Loucy (cell line): Measurements from ENCODE around the gene TPRG1.

Experiments
- H2AFZ ChIP-seq: fragments of 200-600 bp; sonication (generic); 2 replicates; pipeline ENCODE4 v1.6.0; 2016; ENCODE audit warnings: antibody characterized with exemption, mild to moderate bottlenecking, low read length, moderate library complexity
- H3F3A ChIP-seq: fragments of 200-600 bp; 2 replicates; pipeline ENCODE4 v1.6.0; 2016; ENCODE audit warnings: antibody characterized with exemption, low read depth, mild to moderate bottlenecking
- H3K27me3 ChIP-seq: fragments of 200-600 bp; sonication (generic); 2 replicates; pipeline ENCODE4 v1.6.1; 2014; ENCODE audit warnings: low read length, mild to moderate bottlenecking; ENCODE audit not compliant: insufficient read depth, poor library complexity, severe bottlenecking
- H3K36me3 ChIP-seq: fragments of 200-600 bp; sonication (generic); 2 replicates; pipeline ENCODE4 v1.6.1; 2016; ENCODE audit warnings: low read length; ENCODE audit not compliant: insufficient read depth
- H3K4me1 ChIP-seq: fragments of 200-600 bp; sonication (generic); 2 replicates; pipeline ENCODE4 v1.5.1; 2014; ENCODE audit warnings: low read length, mild to moderate bottlenecking; ENCODE audit not compliant: insufficient read depth, poor library complexity, severe bottlenecking
- H3K4me2 ChIP-seq: fragments of 200-600 bp; sonication (generic); 2 replicates; pipeline ENCODE4 v1.6.0; 2014; ENCODE audit warnings: antibody characterized with exemption, low read length, low read depth, mild to moderate bottlenecking; ENCODE audit not compliant: poor library complexity, severe bottlenecking
- H3K4me3 ChIP-seq: fragments of 200-600 bp; sonication (generic); 2 replicates; pipeline ENCODE4 v1.5.1; 2014; ENCODE audit warnings: low read length, mild to moderate bottlenecking, mixed read lengths; ENCODE audit not compliant: poor library complexity, severe bottlenecking
- H3K79me2 ChIP-seq: fragments of 200-600 bp; sonication (generic); 2 replicates; pipeline ENCODE4 v1.6.1; 2014; ENCODE audit warnings: low read length; ENCODE audit not compliant: insufficient read depth
- H3K9ac ChIP-seq: fragments of 200-600 bp; sonication (generic); 2 replicates; pipeline ENCODE4 v1.6.0; 2014; ENCODE audit warnings: mild to moderate bottlenecking, low read depth, low read length, moderate library complexity; ENCODE audit not compliant: poor library complexity, severe bottlenecking
- H3K9me2 ChIP-seq: fragments of 200-600 bp; sonication (generic); replicated peaks from 2 replicates; pipeline ENCODE4 v1.6.1; 2016; ENCODE audit warnings: low read depth, low read length, mixed read lengths
- H3K9me3 ChIP-seq: fragments of 200-600 bp; sonication (generic); 2 replicates; pipeline ENCODE4 v1.6.1; 2014; ENCODE audit warnings: mild to moderate bottlenecking, antibody characterized with exemption, low read length, low read depth; ENCODE audit not compliant: insufficient read depth
- H4K20me1 ChIP-seq: fragments of 200-600 bp; sonication (generic); 2 replicates; pipeline ENCODE4 v1.6.0; 2014; ENCODE audit warnings: antibody characterized with exemption, low read length, mild to moderate bottlenecking; ENCODE audit not compliant: insufficient read depth, poor library complexity, severe bottlenecking
- EZH2phosphoT487 ChIP-seq: fragments of 200-600 bp; IDR thresholded peaks from 2 replicates; pipeline ENCODE4 v1.6.1; 2018; ENCODE audit warnings: antibody characterized with exemption, mild to moderate bottlenecking, moderate library complexity, borderline replicate concordance
- TF ChIP-seq, protein P1 (sequence below): fragments of 200-600 bp; sonication (generic); conservative IDR thresholded peaks from 2 replicates; pipeline ENCODE4 v1.5.1; 2014; ENCODE audit warnings: mild to moderate bottlenecking, antibody characterized with exemption, low read length

TPRG1 gene

DNA sequence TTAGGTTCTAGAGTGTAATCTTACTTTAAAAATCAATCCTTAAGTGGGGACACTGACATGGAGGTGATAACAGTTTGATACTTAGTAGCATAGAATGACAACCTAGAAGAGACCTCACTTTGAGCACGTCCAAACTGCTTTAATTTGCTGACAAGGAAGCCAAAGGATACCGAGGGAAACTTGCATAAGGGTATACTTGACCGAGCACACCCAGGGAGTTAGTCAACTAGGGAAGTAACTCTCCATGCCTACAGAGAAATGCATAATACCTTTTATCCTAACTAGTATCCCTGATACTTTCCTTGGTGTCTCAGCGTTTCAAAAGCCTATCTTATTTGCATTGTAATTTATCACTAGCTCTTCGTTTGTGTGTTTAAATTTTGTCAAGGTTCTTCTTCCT, 5.5 kb upstream of the TPRG1 start:
- no peaks in the 10 kb centered on the region for H3K4me1 ChIP-seq
- H3K79me2 ChIP-seq = no peaks in the 10 kb centered on the region
- H3K4me3 ChIP-seq = no peak overlapping the region
- no peak overlapping the region for H3K4me2 ChIP-seq
- no peak overlapping the region for H2AFZ ChIP-seq
- no peaks in the 10 kb centered on the region for H3K9me3 ChIP-seq
- H3K27me3 ChIP-seq = no peaks in the 10 kb centered on the region
- no peak for TF ChIP-seq EZH2phosphoT487
- TF ChIP-seq, protein P1, sequence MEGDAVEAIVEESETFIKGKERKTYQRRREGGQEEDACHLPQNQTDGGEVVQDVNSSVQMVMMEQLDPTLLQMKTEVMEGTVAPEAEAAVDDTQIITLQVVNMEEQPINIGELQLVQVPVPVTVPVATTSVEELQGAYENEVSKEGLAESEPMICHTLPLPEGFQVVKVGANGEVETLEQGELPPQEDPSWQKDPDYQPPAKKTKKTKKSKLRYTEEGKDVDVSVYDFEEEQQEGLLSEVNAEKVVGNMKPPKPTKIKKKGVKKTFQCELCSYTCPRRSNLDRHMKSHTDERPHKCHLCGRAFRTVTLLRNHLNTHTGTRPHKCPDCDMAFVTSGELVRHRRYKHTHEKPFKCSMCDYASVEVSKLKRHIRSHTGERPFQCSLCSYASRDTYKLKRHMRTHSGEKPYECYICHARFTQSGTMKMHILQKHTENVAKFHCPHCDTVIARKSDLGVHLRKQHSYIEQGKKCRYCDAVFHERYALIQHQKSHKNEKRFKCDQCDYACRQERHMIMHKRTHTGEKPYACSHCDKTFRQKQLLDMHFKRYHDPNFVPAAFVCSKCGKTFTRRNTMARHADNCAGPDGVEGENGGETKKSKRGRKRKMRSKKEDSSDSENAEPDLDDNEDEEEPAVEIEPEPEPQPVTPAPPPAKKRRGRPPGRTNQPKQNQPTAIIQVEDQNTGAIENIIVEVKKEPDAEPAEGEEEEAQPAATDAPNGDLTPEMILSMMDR = no peak
- H3K9me2 ChIP-seq = no peaks in the 10 kb centered on the region
- no peak overlapping the region for H3K9ac ChIP-seq
- no peaks in the 10 kb centered on the region for H3F3A ChIP-seq
- H3K36me3 ChIP-seq = no peaks in the 10 kb centered on the region
- H4K20me1 ChIP-seq = no peaks in the 10 kb centered on the region

GRCh38 chr3:189167027-189167766, 4.6 kb upstream of the TPRG1 start:
- no peak overlapping the region for H3K4me2 ChIP-seq
- no peaks in the 10 kb centered on the region for H3F3A ChIP-seq
- no peak overlapping the region for H2AFZ ChIP-seq
- no peaks in the 10 kb centered on the region for H4K20me1 ChIP-seq
- no peaks in the 10 kb centered on the region for H3K36me3 ChIP-seq
- H3K79me2 ChIP-seq = no peaks in the 10 kb centered on the region
- no peak overlapping the region for H3K9ac ChIP-seq
- H3K9me2 ChIP-seq = no peaks in the 10 kb centered on the region
- H3K4me3 ChIP-seq = no peak overlapping the region
- TF ChIP-seq EZH2phosphoT487 = no peak
- TF ChIP-seq, protein P1 = no peak
- no peaks in the 10 kb centered on the region for H3K9me3 ChIP-seq
- H3K4me1 ChIP-seq = no peaks in the 10 kb centered on the region
- no peaks in the 10 kb centered on the region for H3K27me3 ChIP-seq

GRCh38 chr3:189168711-189169110, 3.1 kb upstream of the TPRG1 start:
- Histone ChIP-seq H3K4me3 (no peak overlapping the region), H3K9me2 (no peaks in the 10 kb centered on the region), H4K20me1 (no peaks in the 10 kb centered on the region), H3K79me2 (no peaks in the 10 kb centered on the region), H3K9me3 (no peaks in the 10 kb centered on the region), H3F3A (no peaks in the 10 kb centered on the region), H3K4me2 (no peak overlapping the region), H3K9ac (no peak overlapping the region), H3K27me3 (no peaks in the 10 kb centered on the region), H2AFZ (no peak overlapping the region), H3K4me1 (no peaks in the 10 kb centered on the region), H3K36me3 (no peaks in the 10 kb centered on the region)
- TF ChIP-seq, protein P1 = no peak
- TF ChIP-seq EZH2phosphoT487 = no peak
